Liver (tissue), 9 donors: Measurements from ENCODE around the gene SLC22A5. TPM values are rescaled to one million over a fixed set of nuclear protein-coding genes. Genes with fewer than 3 reads are reported as not detected.

Source experiments
- DNase-seq: peaks from one replicate; pipeline ENCODE4 v3.0.0-alpha.2; 2017; ENCODE audit warnings: low spot score
- H3K27ac ChIP-seq, 2 donors: one replicate each; pipeline ENCODE4 v1.7.0; 2013; ENCODE audit warnings: inconsistent platforms in 2 of 2, low read length in 2 of 2, control low read depth in 1 of 2, low read depth in 1 of 2, mild to moderate bottlenecking in 1 of 2
- H3K27me3 ChIP-seq, 4 donors: one replicate each; pipeline versions ENCODE4 v1.6.1 to v1.7.0; 2013; ENCODE audit warnings: low read length in 3 of 4, inconsistent platforms in 1 of 4, mild to moderate bottlenecking in 1 of 4, moderate library complexity in 1 of 4; ENCODE audit not compliant: control insufficient read depth in 4 of 4, insufficient read depth in 4 of 4
- H3K36me3 ChIP-seq, 4 donors: one replicate each; pipeline versions ENCODE4 v1.6.1 to v1.7.0; 2013; ENCODE audit warnings: low read length in 3 of 4, mild to moderate bottlenecking in 3 of 4, low read depth in 1 of 4, moderate library complexity in 1 of 4; ENCODE audit not compliant: control insufficient read depth in 4 of 4, insufficient read depth in 3 of 4
- H3K4me1 ChIP-seq, 4 donors: one replicate each; pipeline versions ENCODE4 v1.6.1 to v1.7.0; 2013; ENCODE audit warnings: low read length in 3 of 4, mild to moderate bottlenecking in 3 of 4, moderate library complexity in 1 of 4; ENCODE audit not compliant: control insufficient read depth in 4 of 4, insufficient read depth in 4 of 4
- H3K4me3 ChIP-seq, 3 donors: one replicate each; pipeline versions ENCODE4 v1.6.1 to v1.7.0; 2013; ENCODE audit warnings: low read length in 3 of 3, control low read depth in 1 of 3, low read depth in 1 of 3, mild to moderate bottlenecking in 1 of 3
- H3K9ac ChIP-seq, 2 donors: one replicate each; pipeline ENCODE4 v1.7.0; 2013; ENCODE audit warnings: low read length in 2 of 2, mild to moderate bottlenecking in 2 of 2, moderate library complexity in 2 of 2, control low read depth in 1 of 2, low read depth in 1 of 2
- H3K9me3 ChIP-seq, 4 donors: one replicate each; pipeline versions ENCODE4 v1.6.1 to v1.7.0; 2013; ENCODE audit warnings: low read length in 3 of 4; ENCODE audit not compliant: control insufficient read depth in 4 of 4
- EGR1 ChIP-seq, 2 donors: IDR thresholded peaks; 2 replicates each; pipeline ENCODE4 v1.6.1; 2016 to 2018; ENCODE audit warnings: antibody characterized with exemption in 2 of 2, low read depth in 2 of 2
- FOXA1 ChIP-seq: IDR thresholded peaks from 2 replicates; pipeline ENCODE4 v1.6.1; 2016; ENCODE audit warnings: antibody characterized with exemption
- FOXA2 ChIP-seq: IDR thresholded peaks from 2 replicates; pipeline ENCODE4 v1.6.1; 2016; ENCODE audit warnings: antibody characterized with exemption
- GABPA ChIP-seq, 2 donors: IDR thresholded peaks in 1 of 2; conservative IDR thresholded peaks in 1 of 2; 2 replicates each; pipeline ENCODE4 v1.6.1; 2016; ENCODE audit warnings: antibody characterized with exemption in 2 of 2, mild to moderate bottlenecking in 1 of 2, moderate library complexity in 1 of 2
- HNF4A ChIP-seq, 2 donors: conservative IDR thresholded peaks; 2 replicates each; pipeline ENCODE4 v1.6.1; 2016; ENCODE audit warnings: antibody characterized with exemption in 2 of 2, mild to moderate bottlenecking in 2 of 2
- HNF4G ChIP-seq: IDR thresholded peaks from 2 replicates; pipeline ENCODE4 v1.6.1; 2016; ENCODE audit warnings: antibody characterized with exemption
- JUND ChIP-seq, 2 donors: IDR thresholded peaks; 2 replicates each; pipeline ENCODE4 v1.6.1; 2016; ENCODE audit warnings: antibody characterized with exemption in 2 of 2
- NR2F2 ChIP-seq: IDR thresholded peaks from 2 replicates; pipeline ENCODE4 v1.6.1; 2016; ENCODE audit warnings: antibody characterized with exemption
- RAD21 ChIP-seq, 2 donors: IDR thresholded peaks; 2 replicates each; pipeline ENCODE4 v1.6.1; 2016; ENCODE audit warnings: antibody characterized with exemption in 2 of 2, mild to moderate bottlenecking in 2 of 2
- RXRA ChIP-seq, 2 donors: IDR thresholded peaks; 2 replicates each; pipeline ENCODE4 v1.6.1; 2017 to 2018; ENCODE audit warnings: antibody characterized with exemption in 2 of 2, mild to moderate bottlenecking in 1 of 2
- SP1 ChIP-seq: IDR thresholded peaks from 2 replicates; pipeline ENCODE4 v1.6.1; 2018; ENCODE audit warnings: antibody characterized with exemption, mild to moderate bottlenecking
- TAF1 ChIP-seq: conservative IDR thresholded peaks from 2 replicates; pipeline ENCODE4 v1.6.1; 2016; ENCODE audit warnings: antibody characterized with exemption, mild to moderate bottlenecking
- YY1 ChIP-seq: IDR thresholded peaks from 2 replicates; pipeline ENCODE4 v1.6.1; 2016; ENCODE audit warnings: antibody characterized with exemption, mild to moderate bottlenecking
- WGBS: extraction: QIAGEN DNeasy Blood & Tissue Kit; methylation state at CpG from one replicate; pipeline ENCODE4 v1.1.7; 2013; 5-methylcytosine and 5-hydroxymethylcytosine counted together
- polyA plus RNA-seq, 2 donors: library from polyadenylated mRNA; stranded (reverse) in 1 of 2; unstranded in 1 of 2; fragments of 200-250 nt in 1 of 2; fragments of >200 nt in 1 of 2; fragmentation: Nextera tagmentation in 1 of 2; extraction: Ambion mirVana in 1 of 2; gene quantifications; one replicate each; pipeline versions ENCODE4 v1.2.1 to v1.2.3, GENCODE V29; 2013 to 2015
- total RNA-seq, 2 donors: library from RNA; depleted of rRNA; stranded (reverse); fragments of >200 nt; gene quantifications; one replicate each; pipeline ENCODE4 v1.2.3, GENCODE V29; 2014
- TF ChIP-seq, protein P1 (sequence below): IDR thresholded peaks from 2 replicates; pipeline ENCODE4 v1.6.1; 2016; ENCODE audit warnings: antibody characterized with exemption
- TF ChIP-seq, protein P2 (sequence below): IDR thresholded peaks from 2 replicates; pipeline ENCODE4 v1.6.1; 2016; ENCODE audit warnings: antibody characterized with exemption, mild to moderate bottlenecking
- TF ChIP-seq, protein P3 (sequence below): IDR thresholded peaks from 2 replicates; pipeline ENCODE4 v1.6.1; 2016; ENCODE audit warnings: antibody characterized with exemption
- TF ChIP-seq, protein P4 (sequence below): IDR thresholded peaks from 2 replicates; pipeline ENCODE4 v1.6.1; 2016; ENCODE audit warnings: antibody characterized with exemption
- TF ChIP-seq, protein P5 (sequence below): fragments of 150-350 bp; IDR thresholded peaks from 2 replicates; pipeline ENCODE4 v1.5.1; 2017; ENCODE audit warnings: improper control_type of control experiment, low read depth, low read length; ENCODE audit not compliant: missing input control
- donor health status: healthy.
- donor health status: healthy.
- donor health status: healthy.
- donor health status: healthy.
- donor health status: healthy.

Gene SLC22A5
- total and polyA plus RNA-seq, 4 donors, result 3.4 to 12.7 (median 8.5) TPM

DNA sequence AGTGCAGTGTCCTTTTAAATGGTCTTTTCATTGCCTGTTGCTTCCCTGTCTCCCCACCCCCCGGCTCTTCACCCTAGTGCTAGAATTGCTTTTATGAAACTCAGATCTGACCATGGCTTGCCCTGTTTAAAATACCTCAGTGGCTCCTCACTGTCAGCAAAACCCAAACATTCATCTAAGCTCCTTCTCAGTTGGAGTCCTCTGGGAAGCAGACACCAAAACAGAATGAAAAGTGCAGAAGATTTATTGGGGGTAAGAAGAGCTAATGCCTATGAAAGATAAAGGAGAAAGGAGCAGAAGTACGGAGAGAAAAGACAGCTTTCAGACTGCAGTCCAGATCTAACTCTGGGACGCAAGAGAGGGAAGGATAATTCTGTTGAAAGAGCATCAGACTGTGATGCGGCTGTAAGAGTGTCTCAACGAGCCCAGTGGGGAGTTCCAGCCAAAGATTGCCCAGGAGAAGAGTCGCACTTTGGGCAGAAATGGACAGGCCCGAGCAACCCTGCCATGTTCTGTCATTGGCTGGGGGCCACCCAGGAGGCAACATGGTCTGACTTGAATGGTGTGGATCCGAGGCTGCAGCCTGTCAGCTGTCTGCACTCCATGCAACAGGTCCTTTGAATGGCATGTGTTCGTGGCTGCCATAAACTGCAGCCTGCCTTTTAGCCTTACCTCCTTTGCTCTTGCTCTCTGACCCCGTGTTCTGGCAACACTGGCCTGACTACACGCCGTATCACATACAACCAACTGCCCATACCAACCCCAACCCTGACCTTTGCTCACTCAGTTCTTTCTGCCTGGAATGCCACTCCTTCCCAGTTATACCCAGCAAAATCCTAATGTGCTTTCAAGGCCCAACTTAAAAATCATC lies 65.1 kb downstream of the SLC22A5 start:
- Histone ChIP-seq H3K9me3 (no peaks in the 10 kb centered on the region), H3K4me3 (no peak overlapping the region)

More for the DNA sequence above, 65.1 kb downstream of the SLC22A5 start:
- H3K4me1 ChIP-seq, result peaks cover 15 to 42% (median 23%) of the 10 kb centered on the region in 4 donors
- TF ChIP-seq YY1 (peak; percentile 90), NR2F2 (peak; percentile 83), FOXA2 (peak; percentile 31), EGR1 (IDR thresholded peaks at IDR 0.05; ENCODE audit: low read depth in 2 of 2) (peak in 1 of 2 donors; percentile 42), RXRA (IDR thresholded peaks at IDR 0.05) (peak; percentile 93 to 95), RAD21 (IDR thresholded peaks at IDR 0.05) (peak; percentile 42 to 57), JUND (IDR thresholded peaks at IDR 0.05) (peak in 1 of 2 donors; percentile 55), HNF4A (conservative IDR thresholded peaks at IDR 0.05) (peak; percentile 97 to 98), SP1 (peak; percentile 98), TAF1 (no peak), FOXA1 (no peak), GABPA (IDR thresholded peaks at IDR 0.05 in 1 of 2, conservative IDR thresholded peaks at IDR 0.05 in 1 of 2) (no peak), HNF4G (peak; percentile 90)
- TF ChIP-seq, protein P1, sequence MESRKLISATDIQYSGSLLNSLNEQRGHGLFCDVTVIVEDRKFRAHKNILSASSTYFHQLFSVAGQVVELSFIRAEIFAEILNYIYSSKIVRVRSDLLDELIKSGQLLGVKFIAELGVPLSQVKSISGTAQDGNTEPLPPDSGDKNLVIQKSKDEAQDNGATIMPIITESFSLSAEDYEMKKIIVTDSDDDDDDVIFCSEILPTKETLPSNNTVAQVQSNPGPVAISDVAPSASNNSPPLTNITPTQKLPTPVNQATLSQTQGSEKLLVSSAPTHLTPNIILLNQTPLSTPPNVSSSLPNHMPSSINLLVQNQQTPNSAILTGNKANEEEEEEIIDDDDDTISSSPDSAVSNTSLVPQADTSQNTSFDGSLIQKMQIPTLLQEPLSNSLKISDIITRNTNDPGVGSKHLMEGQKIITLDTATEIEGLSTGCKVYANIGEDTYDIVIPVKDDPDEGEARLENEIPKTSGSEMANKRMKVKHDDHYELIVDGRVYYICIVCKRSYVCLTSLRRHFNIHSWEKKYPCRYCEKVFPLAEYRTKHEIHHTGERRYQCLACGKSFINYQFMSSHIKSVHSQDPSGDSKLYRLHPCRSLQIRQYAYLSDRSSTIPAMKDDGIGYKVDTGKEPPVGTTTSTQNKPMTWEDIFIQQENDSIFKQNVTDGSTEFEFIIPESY, result peak; percentile 64
- TF ChIP-seq, protein P2, sequence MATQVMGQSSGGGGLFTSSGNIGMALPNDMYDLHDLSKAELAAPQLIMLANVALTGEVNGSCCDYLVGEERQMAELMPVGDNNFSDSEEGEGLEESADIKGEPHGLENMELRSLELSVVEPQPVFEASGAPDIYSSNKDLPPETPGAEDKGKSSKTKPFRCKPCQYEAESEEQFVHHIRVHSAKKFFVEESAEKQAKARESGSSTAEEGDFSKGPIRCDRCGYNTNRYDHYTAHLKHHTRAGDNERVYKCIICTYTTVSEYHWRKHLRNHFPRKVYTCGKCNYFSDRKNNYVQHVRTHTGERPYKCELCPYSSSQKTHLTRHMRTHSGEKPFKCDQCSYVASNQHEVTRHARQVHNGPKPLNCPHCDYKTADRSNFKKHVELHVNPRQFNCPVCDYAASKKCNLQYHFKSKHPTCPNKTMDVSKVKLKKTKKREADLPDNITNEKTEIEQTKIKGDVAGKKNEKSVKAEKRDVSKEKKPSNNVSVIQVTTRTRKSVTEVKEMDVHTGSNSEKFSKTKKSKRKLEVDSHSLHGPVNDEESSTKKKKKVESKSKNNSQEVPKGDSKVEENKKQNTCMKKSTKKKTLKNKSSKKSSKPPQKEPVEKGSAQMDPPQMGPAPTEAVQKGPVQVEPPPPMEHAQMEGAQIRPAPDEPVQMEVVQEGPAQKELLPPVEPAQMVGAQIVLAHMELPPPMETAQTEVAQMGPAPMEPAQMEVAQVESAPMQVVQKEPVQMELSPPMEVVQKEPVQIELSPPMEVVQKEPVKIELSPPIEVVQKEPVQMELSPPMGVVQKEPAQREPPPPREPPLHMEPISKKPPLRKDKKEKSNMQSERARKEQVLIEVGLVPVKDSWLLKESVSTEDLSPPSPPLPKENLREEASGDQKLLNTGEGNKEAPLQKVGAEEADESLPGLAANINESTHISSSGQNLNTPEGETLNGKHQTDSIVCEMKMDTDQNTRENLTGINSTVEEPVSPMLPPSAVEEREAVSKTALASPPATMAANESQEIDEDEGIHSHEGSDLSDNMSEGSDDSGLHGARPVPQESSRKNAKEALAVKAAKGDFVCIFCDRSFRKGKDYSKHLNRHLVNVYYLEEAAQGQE, result peak; percentile 73
- TF ChIP-seq, protein P3, sequence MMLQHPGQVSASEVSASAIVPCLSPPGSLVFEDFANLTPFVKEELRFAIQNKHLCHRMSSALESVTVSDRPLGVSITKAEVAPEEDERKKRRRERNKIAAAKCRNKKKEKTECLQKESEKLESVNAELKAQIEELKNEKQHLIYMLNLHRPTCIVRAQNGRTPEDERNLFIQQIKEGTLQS, result no peak
- TF ChIP-seq, protein P4, sequence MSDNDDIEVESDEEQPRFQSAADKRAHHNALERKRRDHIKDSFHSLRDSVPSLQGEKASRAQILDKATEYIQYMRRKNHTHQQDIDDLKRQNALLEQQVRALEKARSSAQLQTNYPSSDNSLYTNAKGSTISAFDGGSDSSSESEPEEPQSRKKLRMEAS, result peak; percentile 94
- TF ChIP-seq, protein P5, sequence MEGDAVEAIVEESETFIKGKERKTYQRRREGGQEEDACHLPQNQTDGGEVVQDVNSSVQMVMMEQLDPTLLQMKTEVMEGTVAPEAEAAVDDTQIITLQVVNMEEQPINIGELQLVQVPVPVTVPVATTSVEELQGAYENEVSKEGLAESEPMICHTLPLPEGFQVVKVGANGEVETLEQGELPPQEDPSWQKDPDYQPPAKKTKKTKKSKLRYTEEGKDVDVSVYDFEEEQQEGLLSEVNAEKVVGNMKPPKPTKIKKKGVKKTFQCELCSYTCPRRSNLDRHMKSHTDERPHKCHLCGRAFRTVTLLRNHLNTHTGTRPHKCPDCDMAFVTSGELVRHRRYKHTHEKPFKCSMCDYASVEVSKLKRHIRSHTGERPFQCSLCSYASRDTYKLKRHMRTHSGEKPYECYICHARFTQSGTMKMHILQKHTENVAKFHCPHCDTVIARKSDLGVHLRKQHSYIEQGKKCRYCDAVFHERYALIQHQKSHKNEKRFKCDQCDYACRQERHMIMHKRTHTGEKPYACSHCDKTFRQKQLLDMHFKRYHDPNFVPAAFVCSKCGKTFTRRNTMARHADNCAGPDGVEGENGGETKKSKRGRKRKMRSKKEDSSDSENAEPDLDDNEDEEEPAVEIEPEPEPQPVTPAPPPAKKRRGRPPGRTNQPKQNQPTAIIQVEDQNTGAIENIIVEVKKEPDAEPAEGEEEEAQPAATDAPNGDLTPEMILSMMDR, result no peak
- H3K9ac ChIP-seq, result no peak overlapping the region
- H3K36me3 ChIP-seq, result no peaks in the 10 kb centered on the region
- H3K27ac ChIP-seq, result peak overlapping the region; percentile 45 to 55
- no peaks in the 10 kb centered on the region for H3K27me3 ChIP-seq
- WGBS, result 46% methylated on average over 12 of the region's 12 CpGs
- DNase-seq, result no peak
